Measurements from ENCODE around the gene FAM186B. TPM values are rescaled to one million over a fixed set of nuclear protein-coding genes. Genes with fewer than 3 reads are reported as not detected.

FAM186B gene
- total RNA-seq, 1 experiment from 2014 or later: 0.46 TPM

DNA sequence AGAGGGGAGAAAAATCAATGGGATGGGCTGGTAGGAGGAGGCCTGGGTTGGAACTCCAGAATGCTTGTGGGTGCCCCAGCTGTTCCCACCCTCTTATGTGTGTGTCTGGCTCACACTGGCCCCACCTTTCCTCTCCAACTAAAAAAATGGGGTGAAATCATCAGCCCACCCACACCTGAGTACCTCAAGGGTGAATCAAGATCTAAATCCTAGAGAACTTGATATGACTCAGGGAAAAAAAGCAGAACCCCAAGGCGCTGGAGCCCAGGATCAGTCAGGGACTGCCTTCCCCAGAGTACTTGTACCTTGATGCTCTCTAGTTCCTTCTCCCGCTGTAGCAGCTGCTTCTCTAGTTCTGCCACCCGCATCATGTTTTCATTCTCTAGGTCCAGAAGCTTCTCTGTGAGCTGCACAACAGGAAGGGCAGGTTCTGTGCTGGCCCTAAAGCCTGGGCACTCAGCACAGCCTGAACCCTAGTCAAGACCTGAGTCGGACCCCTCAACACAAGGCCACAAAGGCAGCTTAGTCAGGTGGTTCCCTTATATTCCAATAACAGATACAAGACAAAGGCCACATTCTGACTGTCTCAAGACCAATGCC is 47.6 kb upstream of the FAM186B start:
- Histone ChIP-seq H4K91ac (ENCODE audit: insufficient read length, low read depth, low read length) (no peak overlapping the region), H2AK5ac (ENCODE audit: insufficient read length, low read length) (no peak overlapping the region), H3K14ac (ENCODE audit: insufficient read depth, low read length) (no peak overlapping the region), H3K79me1 (ENCODE audit: insufficient read depth, low read depth, low read length, poor library complexity, severe bottlenecking) (no peaks in the 10 kb centered on the region), H3K9me3 (ENCODE audit: control insufficient read depth, low read depth, low read length) (no peaks in the 10 kb centered on the region), H2BK120ac (ENCODE audit: low read depth, low read length, poor library complexity, severe bottlenecking) (no peak overlapping the region), H3T11ph (ENCODE audit: low read length) (no peak overlapping the region), H4K5ac (ENCODE audit: insufficient read length, low read depth, low read length) (no peak overlapping the region), H3K56ac (ENCODE audit: insufficient read length, low read depth, low read length) (no peak overlapping the region), H3K79me2 (ENCODE audit: insufficient read depth, low read length) (no peaks in the 10 kb centered on the region), H3K4ac (ENCODE audit: low read depth, low read length) (no peak overlapping the region), H4K20me1 (ENCODE audit: control insufficient read depth, insufficient read depth, insufficient read length) (no peaks in the 10 kb centered on the region), H3K4me1 (ENCODE audit: insufficient read depth, low read length) (no peaks in the 10 kb centered on the region), H3K18ac (ENCODE audit: insufficient read length, low read depth, low read length) (no peak overlapping the region), H3K4me2 (ENCODE audit: insufficient read depth, insufficient read length, low read length) (no peak overlapping the region), H3K23me2 (ENCODE audit: insufficient read length, low read depth, low read length, poor library complexity, severe bottlenecking) (no peaks in the 10 kb centered on the region), H2BK5ac (ENCODE audit: insufficient read length, low read length) (no peak overlapping the region), H3K27ac (ENCODE audit: insufficient read length, low read depth, low read length) (no peak overlapping the region), H3K23ac (ENCODE audit: insufficient read length, low read depth, low read length) (no peak overlapping the region), H2BK12ac (ENCODE audit: insufficient read length, low read depth, low read length) (no peak overlapping the region), H2BK15ac (ENCODE audit: low read depth, low read length) (no peak overlapping the region), H3K9ac (ENCODE audit: extremely low read depth, insufficient read length, low read length) (no peak overlapping the region), H2AFZ (ENCODE audit: low read length) (no peak overlapping the region), H2BK20ac (ENCODE audit: low read depth, low read length, poor library complexity, severe bottlenecking) (no peak overlapping the region), H3K27me3 (ENCODE audit: insufficient read depth, low read length) (no peaks in the 10 kb centered on the region), H4K8ac (replicated peaks; ENCODE audit: insufficient read length, low read depth, low read length) (no peak overlapping the region)
- DNase-seq: no peak
- Mint-ChIP-seq H3K27ac (no peak overlapping the region), H3K9me3 (no peaks in the 10 kb centered on the region), H3K27me3 (ENCODE audit: low read depth) (no peaks in the 10 kb centered on the region), H3K4me3 (no peak overlapping the region), H3K36me3 (ENCODE audit: insufficient read depth in 1 of 3, low read depth in 3 of 3) (peaks cover 45 to 84% (median 58%) of the 10 kb centered on the region in 3 experiments), H3K4me1 (peaks cover 2 to 9% of the 10 kb centered on the region in 2 experiments)
- TF ChIP-seq, protein P1, sequence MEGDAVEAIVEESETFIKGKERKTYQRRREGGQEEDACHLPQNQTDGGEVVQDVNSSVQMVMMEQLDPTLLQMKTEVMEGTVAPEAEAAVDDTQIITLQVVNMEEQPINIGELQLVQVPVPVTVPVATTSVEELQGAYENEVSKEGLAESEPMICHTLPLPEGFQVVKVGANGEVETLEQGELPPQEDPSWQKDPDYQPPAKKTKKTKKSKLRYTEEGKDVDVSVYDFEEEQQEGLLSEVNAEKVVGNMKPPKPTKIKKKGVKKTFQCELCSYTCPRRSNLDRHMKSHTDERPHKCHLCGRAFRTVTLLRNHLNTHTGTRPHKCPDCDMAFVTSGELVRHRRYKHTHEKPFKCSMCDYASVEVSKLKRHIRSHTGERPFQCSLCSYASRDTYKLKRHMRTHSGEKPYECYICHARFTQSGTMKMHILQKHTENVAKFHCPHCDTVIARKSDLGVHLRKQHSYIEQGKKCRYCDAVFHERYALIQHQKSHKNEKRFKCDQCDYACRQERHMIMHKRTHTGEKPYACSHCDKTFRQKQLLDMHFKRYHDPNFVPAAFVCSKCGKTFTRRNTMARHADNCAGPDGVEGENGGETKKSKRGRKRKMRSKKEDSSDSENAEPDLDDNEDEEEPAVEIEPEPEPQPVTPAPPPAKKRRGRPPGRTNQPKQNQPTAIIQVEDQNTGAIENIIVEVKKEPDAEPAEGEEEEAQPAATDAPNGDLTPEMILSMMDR (conservative IDR thresholded peaks at IDR 0.05): no peak
- no CpG with 5 or more reads among the region's 4 CpGs for WGBS (ENCODE audit: extremely low coverage, insufficient read length, low lambda C conversion rate)
